ENCODE data around the gene CAV2.
"Not testable (repeated sequence)": the region's sequence is repeated elsewhere in the genome, so short reads cannot be mapped to it uniquely, and the experiment has no call there.

Gene CAV2, protein sequence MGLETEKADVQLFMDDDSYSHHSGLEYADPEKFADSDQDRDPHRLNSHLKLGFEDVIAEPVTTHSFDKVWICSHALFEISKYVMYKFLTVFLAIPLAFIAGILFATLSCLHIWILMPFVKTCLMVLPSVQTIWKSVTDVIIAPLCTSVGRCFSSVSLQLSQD

GRCh38 chr7:116499168-116500077 lies at the start of gene CAV2:
TSS of gene CAV2 (plus strand) at chr7:116499738. CDS start at chr7:116499782, 44 bp downstream.
- DNase-seq (ENCODE audit: low spot score), result peak; percentile 54

- DNase-seq (ENCODE audit: low spot score), result no peak
Observed at GRCh38 chr7:116449950-116450349, 49.6 kb upstream of the CAV2 start.

DNA sequence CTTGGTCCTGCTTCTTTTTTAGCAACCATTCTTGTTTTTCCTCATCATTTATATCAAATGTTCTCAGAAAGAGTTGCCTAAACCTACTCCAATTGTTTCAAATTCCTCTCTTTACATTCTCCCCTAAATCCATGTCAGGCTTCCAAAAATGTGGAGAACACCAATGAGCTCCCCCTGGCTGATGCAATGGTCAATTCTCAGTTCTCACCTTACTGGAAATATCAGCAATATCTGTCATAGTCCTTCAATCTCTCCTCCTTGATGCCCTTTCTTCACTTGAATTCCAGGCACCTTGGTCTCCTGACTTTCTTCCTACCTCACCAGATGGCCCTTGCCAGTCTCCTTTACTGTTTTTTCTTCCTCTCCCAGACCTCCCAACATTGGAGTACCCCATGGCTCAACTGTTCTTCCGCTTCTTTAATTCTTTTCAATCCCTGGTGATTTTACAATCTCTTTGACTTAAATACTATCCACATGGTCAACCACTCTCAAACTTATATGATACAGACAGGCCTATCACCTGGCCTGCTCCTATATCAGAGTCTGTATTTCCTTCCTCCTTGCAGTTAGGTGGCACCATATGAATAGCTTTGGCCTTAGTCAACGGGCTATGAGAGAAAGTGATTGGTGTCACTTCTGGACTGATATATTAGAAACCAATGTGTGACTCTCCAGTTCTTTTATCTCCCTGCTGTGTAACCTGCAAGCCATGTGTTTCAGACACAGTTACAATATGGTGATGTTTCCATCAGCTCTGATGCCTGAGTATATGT lies 47.4 kb upstream of the CAV2 start:
- no peak for DNase-seq (ENCODE audit: low spot score)

DNA sequence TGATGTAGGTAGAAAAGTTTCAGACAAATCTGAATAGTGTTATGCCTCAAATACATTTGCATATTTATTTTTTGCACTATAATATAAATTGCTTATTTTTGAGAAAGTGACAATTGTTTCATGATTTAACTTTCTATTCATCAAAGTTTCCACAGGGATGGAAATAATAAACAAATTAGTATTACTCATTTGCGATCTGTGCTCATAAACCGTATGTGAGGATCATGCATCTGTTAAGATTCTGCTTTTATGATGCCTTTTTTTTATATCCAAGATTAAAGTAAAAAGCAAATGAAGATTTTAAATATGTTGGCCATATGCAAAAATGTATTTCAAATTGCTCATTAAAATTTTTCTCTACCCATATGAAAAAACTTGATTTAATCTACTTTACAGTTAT lies 45.2 kb upstream of the CAV2 start:
- DNase-seq (ENCODE audit: low spot score), result no peak

DNA sequence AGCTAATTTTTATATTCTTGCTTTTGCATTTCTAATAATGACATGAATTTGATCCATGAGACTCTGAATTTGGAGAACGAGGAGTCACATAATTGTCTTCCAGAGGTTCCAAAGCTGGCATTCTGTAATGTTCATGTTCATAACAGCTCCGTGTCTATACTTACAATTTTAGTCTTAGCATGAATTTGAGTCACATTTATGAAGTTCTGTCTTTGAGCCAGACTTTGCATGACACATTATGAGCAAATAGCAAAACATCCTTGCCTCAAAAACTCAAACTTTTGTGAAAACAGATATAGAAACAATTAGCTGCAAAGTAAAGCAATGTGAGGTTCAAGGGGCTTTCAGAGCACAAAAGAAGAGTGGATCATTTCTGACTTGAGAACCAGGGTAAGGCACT lies 44.5 kb upstream of the CAV2 start:
- no peak for DNase-seq (ENCODE audit: low spot score)

DNA sequence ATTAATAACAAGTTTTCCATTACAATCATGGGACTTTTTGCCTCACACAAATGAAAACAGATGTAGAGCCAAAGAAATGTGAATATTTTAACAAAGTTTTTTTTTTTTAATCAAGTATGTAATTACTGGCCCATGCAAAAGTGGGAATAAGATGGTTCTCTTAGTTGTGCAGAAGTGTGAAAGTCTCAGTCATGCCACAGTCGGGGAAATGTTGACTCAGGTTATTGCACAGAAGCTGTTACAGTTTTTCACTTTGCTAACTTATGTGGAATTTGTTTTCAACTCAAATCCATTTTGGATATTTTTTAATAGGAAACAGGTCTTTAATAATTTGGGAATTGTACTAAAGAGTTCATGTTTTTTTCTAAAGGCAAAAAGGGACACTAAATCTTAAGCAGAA lies 44.0 kb upstream of the CAV2 start:
- no peak for DNase-seq (ENCODE audit: low spot score)

- DNase-seq (ENCODE audit: low spot score), result no peak
Observed at GRCh38 chr7:116461500-116461899, 38.0 kb upstream of the CAV2 start.

DNA sequence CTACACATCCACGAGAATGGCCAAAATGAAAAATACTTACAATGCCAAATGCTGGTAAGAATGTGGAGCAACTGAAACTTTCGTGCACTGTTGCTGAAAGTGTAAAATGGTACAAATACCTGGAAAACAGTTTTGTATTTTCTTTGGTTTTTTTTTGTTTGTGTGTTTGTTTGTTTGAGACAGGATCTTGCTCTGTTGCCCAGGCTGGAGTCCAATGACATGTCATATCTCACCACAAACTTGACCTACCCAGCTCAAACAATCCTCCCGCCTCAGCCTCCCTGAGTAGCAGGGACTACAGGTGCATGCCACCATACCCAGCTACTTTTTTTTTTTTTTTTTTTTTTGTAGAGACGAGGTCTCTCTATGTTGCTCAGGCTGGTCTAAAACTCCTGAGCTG lies 35.6 kb upstream of the CAV2 start:
- DNase-seq (ENCODE audit: low spot score), result no peak

- DNase-seq (ENCODE audit: low spot score), result no peak
Observed at GRCh38 chr7:116464375-116464774, 35.2 kb upstream of the CAV2 start.

DNA sequence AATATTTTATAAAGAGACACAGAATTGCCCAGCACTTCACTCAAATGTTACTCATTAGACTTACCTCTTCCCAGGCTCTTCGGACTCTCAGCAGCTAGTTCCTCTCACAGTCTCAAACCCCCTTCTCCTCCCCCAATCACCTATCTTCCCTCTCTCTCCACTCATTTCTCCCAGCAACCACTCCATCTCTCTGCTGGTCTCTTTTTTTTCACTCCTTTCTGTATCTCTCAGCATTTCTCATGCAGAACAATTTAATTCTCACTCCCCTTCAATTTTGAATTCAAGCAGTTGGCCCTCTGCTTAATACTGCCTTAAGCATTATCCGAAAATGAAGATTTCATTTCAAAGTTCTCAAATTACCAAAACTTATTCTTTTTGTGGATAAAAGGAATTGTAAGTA lies 34.4 kb upstream of the CAV2 start:
- no peak for DNase-seq (ENCODE audit: low spot score)

GRCh38 chr7:116468534-116468933 lies 31.0 kb upstream of the CAV2 start:
- DNase-seq (ENCODE audit: low spot score), result no peak

DNA sequence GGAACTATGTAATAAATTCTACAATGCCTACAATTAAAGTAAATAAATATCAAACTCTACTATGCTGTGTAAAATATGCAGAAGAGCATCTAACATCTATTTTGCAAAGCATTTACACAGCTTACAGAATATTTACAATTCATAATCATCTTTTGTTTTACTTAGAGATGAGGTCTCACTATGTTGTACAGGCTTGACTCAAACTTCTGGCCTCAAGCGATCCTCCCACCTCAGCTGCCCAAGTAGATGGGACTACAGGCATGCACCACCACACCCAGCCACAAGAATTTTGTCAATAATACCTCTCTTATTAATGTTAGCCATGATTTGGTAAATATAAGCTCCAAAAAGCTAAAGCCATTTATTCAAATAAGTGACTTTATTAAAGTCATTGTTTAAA lies 21.9 kb upstream of the CAV2 start:
- no peak for DNase-seq (ENCODE audit: low spot score)

- DNase-seq (ENCODE audit: low spot score), result no peak
Observed at GRCh38 chr7:116478834-116479233, 20.7 kb upstream of the CAV2 start.

GRCh38 chr7:116483271-116483942 lies 16.1 kb upstream of the CAV2 start:
- no peak for DNase-seq (ENCODE audit: low spot score)

DNA sequence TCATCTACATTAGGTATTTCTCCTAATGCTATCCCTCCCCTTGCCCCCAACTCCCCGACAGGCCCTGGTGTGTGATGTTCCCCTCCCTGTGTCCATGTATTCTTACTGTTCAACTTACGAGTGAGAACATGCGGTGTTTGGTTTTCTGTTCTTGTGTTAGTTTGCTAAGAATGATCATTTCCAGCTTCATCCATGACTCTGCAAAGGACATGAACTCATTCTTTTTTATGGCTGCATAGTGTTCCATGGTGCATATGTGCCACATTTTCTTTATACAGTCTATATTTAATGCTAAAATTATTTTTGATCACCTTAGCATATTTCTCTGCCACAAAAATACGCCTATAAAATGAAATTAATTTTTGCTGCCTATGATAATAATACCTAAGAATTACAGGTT lies 15.1 kb upstream of the CAV2 start:
- not testable (repeated sequence) for DNase-seq (ENCODE audit: low spot score)

GRCh38 chr7:116487907-116488521 lies 11.5 kb upstream of the CAV2 start:
- DNase-seq (ENCODE audit: low spot score), result no peak

DNA sequence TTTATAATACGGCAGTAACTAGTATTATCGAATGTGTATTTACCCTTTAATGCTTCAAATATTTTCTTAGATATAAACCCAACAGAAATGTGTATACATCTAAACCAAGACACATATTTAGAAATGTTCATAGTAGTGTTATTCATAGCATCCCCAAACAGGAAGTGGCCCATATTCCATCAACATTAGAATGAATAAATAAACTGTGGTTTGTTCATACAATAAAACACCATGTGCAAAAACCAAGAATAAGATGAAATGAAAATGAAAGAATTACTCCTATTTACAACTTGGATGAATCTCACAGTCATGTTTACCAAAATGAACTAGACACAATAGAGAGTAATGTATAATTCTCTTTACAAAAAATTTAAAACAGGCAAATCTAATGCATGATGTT lies 9.2 kb upstream of the CAV2 start:
- no peak for DNase-seq (ENCODE audit: low spot score)

DNA sequence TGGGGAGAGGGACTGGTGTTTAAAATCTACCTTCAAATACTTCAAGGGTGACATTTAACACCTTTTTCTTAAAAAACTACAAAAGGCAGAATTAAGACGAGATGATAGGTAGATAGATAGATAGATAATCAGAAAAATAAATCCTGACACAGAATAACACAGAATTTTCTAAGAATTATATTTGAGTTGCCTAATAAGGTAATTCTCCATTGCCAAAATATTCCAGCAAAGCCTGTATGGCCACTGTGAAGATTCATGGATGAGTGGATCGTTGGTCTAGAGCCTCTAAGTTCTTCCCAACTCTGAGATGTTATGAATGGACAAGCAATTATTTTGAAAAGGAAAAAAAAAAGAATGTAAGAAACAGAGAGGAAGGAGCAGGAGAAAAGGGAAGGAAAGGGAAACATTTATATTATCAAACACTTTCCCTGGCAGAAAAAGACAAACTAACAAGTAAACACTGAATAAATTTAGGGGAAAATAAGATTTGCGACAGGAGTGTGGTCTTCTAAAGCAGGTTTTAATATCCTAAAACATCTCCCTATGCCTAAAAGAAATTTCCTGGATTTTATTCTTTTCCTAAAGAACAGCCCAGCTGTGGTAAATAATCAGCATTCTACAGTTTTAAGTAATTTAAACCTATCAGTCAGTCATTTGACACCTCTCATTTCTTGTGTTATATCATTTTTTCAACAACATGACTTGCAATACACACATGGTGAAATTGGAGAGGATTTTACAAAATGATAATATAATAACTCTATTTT lies 7.5 kb upstream of the CAV2 start:
- DNase-seq (ENCODE audit: low spot score), result no peak

DNA sequence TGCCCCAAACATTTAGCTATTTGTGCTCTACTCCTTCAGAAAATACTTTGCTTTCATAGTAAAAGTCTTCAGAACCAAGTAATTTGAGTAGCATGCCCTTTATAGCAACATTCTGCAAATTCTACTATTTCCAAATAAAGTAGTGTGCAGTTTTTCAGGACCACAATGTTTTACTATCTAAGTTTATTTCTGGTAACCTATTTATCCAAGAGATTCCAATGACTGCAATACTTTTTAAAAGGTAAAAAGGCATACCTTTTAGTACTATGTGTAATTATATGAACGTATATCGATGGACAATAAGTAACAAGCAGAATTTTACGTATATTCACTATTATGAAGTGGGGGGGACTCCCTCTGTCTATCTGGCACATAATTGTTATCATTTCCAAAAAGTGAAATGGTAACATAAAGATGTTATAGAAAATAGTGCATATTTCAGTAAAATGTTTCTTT lies 6.9 kb upstream of the CAV2 start:
- DNase-seq (ENCODE audit: low spot score), result no peak

DNA sequence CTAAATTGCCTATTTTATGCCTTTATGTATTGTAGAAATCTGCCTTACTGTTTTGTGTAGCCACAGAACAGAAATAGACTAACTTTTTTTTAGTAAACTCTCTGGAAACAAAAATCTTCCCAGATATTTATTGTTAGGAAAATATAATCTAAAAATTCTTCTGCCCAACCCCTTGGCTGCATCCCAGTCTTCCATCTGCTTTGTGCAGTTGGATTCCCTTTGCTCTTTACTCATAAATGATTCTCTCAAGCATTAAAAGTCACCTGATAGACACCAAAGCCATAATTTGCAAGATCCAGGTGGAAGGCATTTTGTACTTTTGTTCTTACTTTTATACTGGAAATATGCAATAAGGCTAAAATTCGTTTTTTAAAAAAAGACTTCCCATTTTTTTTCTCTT lies 6.1 kb upstream of the CAV2 start:
- DNase-seq (ENCODE audit: low spot score), result no peak

DNA sequence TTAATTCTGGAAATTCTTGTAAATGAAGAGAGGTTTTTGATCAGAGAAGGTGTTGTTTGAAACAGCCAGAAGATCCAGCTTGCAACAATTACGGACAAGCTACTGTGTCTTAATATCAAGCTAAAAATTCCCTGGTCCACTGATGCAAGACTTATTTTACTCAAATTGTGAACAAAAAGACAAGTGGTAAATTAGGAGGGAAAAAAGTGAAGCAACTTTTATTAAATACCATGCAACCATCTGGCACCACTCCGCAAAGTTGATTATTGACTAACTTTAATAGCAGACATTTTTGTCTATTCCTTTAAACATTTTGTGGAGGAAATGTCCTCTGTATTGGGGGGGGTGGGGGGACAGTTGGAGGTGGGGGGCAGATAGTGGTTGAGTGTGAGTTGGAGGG lies 5.1 kb upstream of the CAV2 start:
- no peak for DNase-seq (ENCODE audit: low spot score)
